Spleen (tissue), 7 donors: ENCODE measurements around the gene MFNG.

Experiments
- POLR2A ChIP-seq, 3 donors: fragments of 450-650 bp; IDR thresholded peaks; one replicate each; pipeline ENCODE4 v1.5.1; 2017; ENCODE audit warnings: antibody characterized with exemption in 3 of 3, mild to moderate bottlenecking in 1 of 3
- TF ChIP-seq, protein P1 (sequence below), 11 experiments: fragments of 200-600 bp in 7 of 11; fragments of 450-650 bp in 4 of 11; sonication (generic) in 4 of 11; IDR thresholded peaks in 8 of 11; conservative IDR thresholded peaks in 3 of 11; 1 replicate in 7 of 11; 2 replicates in 4 of 11; pipeline versions ENCODE4 v1.4.0 to v1.8.0; 2016 to 2021; ENCODE audit warnings: antibody characterized with exemption in 11 of 11, inconsistent platforms in 4 of 11, mild to moderate bottlenecking in 1 of 11
- donor health status: DM: no; HTN: no; CAD: no; lungs with moderate emphysema.
- donor health status: DM: no; HTN: no; CAD: no.
- donor health status: DM: no; HTN: no; CAD: no.

DNA sequence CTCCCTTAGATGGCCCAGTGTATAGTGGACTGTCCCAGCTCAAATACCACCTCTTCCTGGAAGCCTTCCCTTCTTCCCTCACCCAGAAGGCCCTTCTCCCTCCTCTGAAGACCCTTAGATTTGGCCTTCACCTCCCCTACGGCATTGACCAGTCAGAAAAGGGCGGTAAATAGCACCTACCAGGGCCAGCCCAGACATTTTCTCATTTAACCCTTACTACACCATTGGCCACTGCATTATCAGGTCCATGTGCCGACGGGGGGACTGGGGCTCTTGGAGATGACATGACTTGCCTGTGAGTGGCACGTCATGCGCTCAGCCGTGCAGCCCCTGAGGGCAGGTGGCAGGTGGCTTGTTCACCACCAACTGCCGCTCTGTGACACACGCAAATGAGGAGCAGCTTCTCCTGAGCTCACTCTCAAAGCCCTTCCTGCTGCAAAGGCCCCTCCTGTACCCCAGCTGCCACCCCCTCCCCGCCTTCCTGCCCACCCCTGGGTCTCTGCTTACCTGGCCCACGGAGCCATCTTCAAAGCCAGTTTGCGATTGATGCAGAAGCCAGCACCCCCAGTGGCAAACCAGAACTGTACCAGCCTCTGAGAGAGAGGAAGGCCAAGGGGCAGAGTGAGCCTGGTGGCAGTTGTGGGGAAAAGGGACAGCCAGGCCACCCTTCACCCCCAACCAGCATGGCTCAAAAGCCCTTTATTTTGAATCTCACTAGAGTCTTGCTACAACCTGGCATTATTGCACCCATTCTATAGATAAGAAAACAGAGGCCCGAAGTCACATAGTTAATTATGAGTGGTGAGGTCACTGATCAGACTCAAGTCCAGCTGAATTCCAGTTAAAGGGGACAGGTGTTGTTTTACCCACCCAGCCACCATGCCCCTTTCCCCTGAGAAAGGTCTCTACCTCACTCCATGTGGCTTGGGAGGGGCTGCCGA is 9.5 kb downstream of the MFNG start:
- TF ChIP-seq, protein P1, sequence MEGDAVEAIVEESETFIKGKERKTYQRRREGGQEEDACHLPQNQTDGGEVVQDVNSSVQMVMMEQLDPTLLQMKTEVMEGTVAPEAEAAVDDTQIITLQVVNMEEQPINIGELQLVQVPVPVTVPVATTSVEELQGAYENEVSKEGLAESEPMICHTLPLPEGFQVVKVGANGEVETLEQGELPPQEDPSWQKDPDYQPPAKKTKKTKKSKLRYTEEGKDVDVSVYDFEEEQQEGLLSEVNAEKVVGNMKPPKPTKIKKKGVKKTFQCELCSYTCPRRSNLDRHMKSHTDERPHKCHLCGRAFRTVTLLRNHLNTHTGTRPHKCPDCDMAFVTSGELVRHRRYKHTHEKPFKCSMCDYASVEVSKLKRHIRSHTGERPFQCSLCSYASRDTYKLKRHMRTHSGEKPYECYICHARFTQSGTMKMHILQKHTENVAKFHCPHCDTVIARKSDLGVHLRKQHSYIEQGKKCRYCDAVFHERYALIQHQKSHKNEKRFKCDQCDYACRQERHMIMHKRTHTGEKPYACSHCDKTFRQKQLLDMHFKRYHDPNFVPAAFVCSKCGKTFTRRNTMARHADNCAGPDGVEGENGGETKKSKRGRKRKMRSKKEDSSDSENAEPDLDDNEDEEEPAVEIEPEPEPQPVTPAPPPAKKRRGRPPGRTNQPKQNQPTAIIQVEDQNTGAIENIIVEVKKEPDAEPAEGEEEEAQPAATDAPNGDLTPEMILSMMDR (IDR thresholded peaks at IDR 0.05 in 8 of 11, conservative IDR thresholded peaks at IDR 0.05 in 3 of 11) = no peak
- TF ChIP-seq POLR2A (IDR thresholded peaks at IDR 0.05) = no peak
